IMR-90 (cell line): ENCODE measurements around the gene RASIP1. TPM values are rescaled to one million over a fixed set of nuclear protein-coding genes. Genes with fewer than 3 reads are reported as not detected.

Source experiments
- ATAC-seq: fragments of 200-7000 bp; cut with Tn5 transposase; 2 replicates; pipeline ENCODE4 v1.9.1; 2020; ENCODE audit warnings: low read depth, mild to moderate bottlenecking, moderate library complexity
- BruUV-seq: library from RNA; stranded (reverse); fragments of 400-500 nt; replicated peaks from 2 replicates; lab custom pipeline; 2021; lab: Mats Ljungman, UMichigan
- CTCF ChIA-PET: fragments of 300-600 bp; formaldehyde crosslinking; extraction: SDS; loops from one replicate; lab custom pipeline; 2021; ENCODE audit warnings: antibody characterized with exemption; lab: Yijun Ruan, JAX
- POLR2A ChIA-PET: fragments of 300-600 bp; sonication (Branson Sonifier 250); formaldehyde crosslinking; loops from one replicate; lab custom pipeline; 2022; ENCODE audit warnings: antibody characterized with exemption; ENCODE audit not compliant: unreplicated experiment; lab: Charles Lee
- DNase-seq: peaks from one replicate; pipeline ENCODE4 v3.0.0; 2013
- H2AFZ ChIP-seq: replicated peaks from 2 replicates; pipeline ENCODE3; 2013; ENCODE audit warnings: low read length, mild to moderate bottlenecking; ENCODE audit not compliant: poor library complexity
- H2AK5ac ChIP-seq: 2 replicates; pipeline ENCODE4 v1.6.1; 2013; ENCODE audit warnings: low read depth, low read length, inconsistent platforms
- H2AK9ac ChIP-seq: replicated peaks from 2 replicates; pipeline ENCODE3; 2013; ENCODE audit warnings: mild to moderate bottlenecking, low read depth, low read length, moderate library complexity; ENCODE audit not compliant: poor library complexity
- H2BK120ac ChIP-seq: 2 replicates; pipeline ENCODE4 v1.6.1; 2013; ENCODE audit warnings: low read depth, low read length, inconsistent platforms
- H2BK15ac ChIP-seq: 3 replicates; pipeline ENCODE4 v1.6.1; 2013; ENCODE audit warnings: low read depth, low read length, inconsistent platforms
- H2BK20ac ChIP-seq: 2 replicates; pipeline ENCODE4 v1.6.1; 2013; ENCODE audit warnings: low read depth, mild to moderate bottlenecking, inconsistent platforms, low read length, moderate library complexity
- H2BK5ac ChIP-seq: 2 replicates; pipeline ENCODE4 v1.6.1; 2013; ENCODE audit warnings: mild to moderate bottlenecking, low read depth, low read length, inconsistent platforms; ENCODE audit not compliant: poor library complexity, severe bottlenecking
- H3K14ac ChIP-seq: replicated peaks from 2 replicates; pipeline ENCODE4 v1.6.1; 2013; ENCODE audit warnings: low read depth, low read length, inconsistent platforms
- H3K18ac ChIP-seq: 2 replicates; pipeline ENCODE4 v1.6.1; 2013; ENCODE audit warnings: low read depth, low read length, control low read depth
- H3K23ac ChIP-seq: 2 replicates; pipeline ENCODE4 v1.6.1; 2013; ENCODE audit warnings: low read depth, low read length, inconsistent platforms
- H3K27ac ChIP-seq: 2 replicates; pipeline ENCODE4 v1.5.1; 2013; ENCODE audit warnings: mild to moderate bottlenecking, control low read depth, low read length; ENCODE audit not compliant: insufficient read depth
- H3K27me3 ChIP-seq: 2 replicates; pipeline ENCODE4 v1.6.1; 2013; ENCODE audit warnings: low read length; ENCODE audit not compliant: control insufficient read depth, insufficient read depth
- H3K36me3 ChIP-seq: 2 replicates; pipeline ENCODE4 v1.6.1; 2013; ENCODE audit warnings: low read length, mixed read lengths; ENCODE audit not compliant: control insufficient read depth, insufficient read depth
- H3K4ac ChIP-seq: 2 replicates; pipeline ENCODE4 v1.6.1; 2013; ENCODE audit warnings: low read depth, low read length, inconsistent platforms
- H3K4me1 ChIP-seq: 2 replicates; pipeline ENCODE4 v1.6.1; 2013; ENCODE audit warnings: low read length, mixed read lengths; ENCODE audit not compliant: control insufficient read depth, insufficient read depth
- H3K4me2 ChIP-seq: 2 replicates; pipeline ENCODE4 v1.6.1; 2013; ENCODE audit warnings: low read depth, mild to moderate bottlenecking, control low read depth, low read length, moderate library complexity
- H3K4me3 ChIP-seq: 2 replicates; pipeline ENCODE4 v1.5.1; 2013; ENCODE audit warnings: low read depth, mild to moderate bottlenecking, control low read depth, low read length, moderate library complexity; ENCODE audit not compliant: insufficient read depth
- H3K56ac ChIP-seq: 2 replicates; pipeline ENCODE4 v1.6.1; 2013; ENCODE audit warnings: low read length, inconsistent platforms; ENCODE audit not compliant: insufficient read depth; ENCODE audit errors: extremely low read depth
- H3K79me1 ChIP-seq, 2 experiments: 2 replicates each; pipeline ENCODE4 v1.6.1; 2013; ENCODE audit warnings: low read length in 2 of 2, inconsistent platforms in 1 of 2, low read depth in 1 of 2
- H3K9ac ChIP-seq: 2 replicates; pipeline ENCODE4 v1.6.1; 2013; ENCODE audit warnings: low read depth, low read length, control low read depth
- H3K9me1 ChIP-seq: 2 replicates; pipeline ENCODE4 v1.6.1; 2013; ENCODE audit warnings: low read length, inconsistent platforms; ENCODE audit not compliant: insufficient read depth
- H3K9me3 ChIP-seq: 2 replicates; pipeline ENCODE4 v1.6.1; 2013; ENCODE audit warnings: low read length; ENCODE audit not compliant: control insufficient read depth, insufficient read depth
- H4K20me1 ChIP-seq: 2 replicates; pipeline ENCODE4 v1.6.1; 2013; ENCODE audit warnings: low read length, inconsistent platforms; ENCODE audit not compliant: insufficient read depth
- H4K5ac ChIP-seq: 2 replicates; pipeline ENCODE4 v1.6.1; 2013; ENCODE audit warnings: mild to moderate bottlenecking, low read depth, low read length, control low read depth
- H4K8ac ChIP-seq, 2 experiments: 2 replicates each; pipeline ENCODE4 v1.6.1; 2013; ENCODE audit warnings: low read depth in 2 of 2, low read length in 2 of 2, control low read depth in 1 of 2, inconsistent platforms in 1 of 2
- H4K91ac ChIP-seq: 2 replicates; pipeline ENCODE4 v1.6.1; 2013; ENCODE audit warnings: low read depth, low read length, inconsistent platforms; ENCODE audit not compliant: insufficient read depth
- BHLHE40 ChIP-seq: fragments of 150-350 bp; IDR thresholded peaks from 2 replicates; pipeline ENCODE4 v1.6.1; 2016; ENCODE audit warnings: mild to moderate bottlenecking, low read depth, low read length
- CEBPB ChIP-seq: IDR thresholded peaks from 2 replicates; pipeline ENCODE4 v1.6.1; 2012; ENCODE audit warnings: low read depth, low read length, improper control_type of control experiment
- CHD1 ChIP-seq: IDR thresholded peaks from 2 replicates; pipeline ENCODE4 v1.6.1; 2012; ENCODE audit warnings: low read depth, low read length, improper control_type of control experiment
- ELK1 ChIP-seq: fragments of 150-350 bp; IDR thresholded peaks from 2 replicates; pipeline ENCODE4 v1.6.1; 2016; ENCODE audit warnings: low read depth, mild to moderate bottlenecking, low read length, moderate library complexity, borderline replicate concordance
- FOS ChIP-seq: fragments of 150-350 bp; IDR thresholded peaks from 2 replicates; pipeline ENCODE4 v1.6.1; 2016; ENCODE audit warnings: low read depth, low read length
- MAFK ChIP-seq: IDR thresholded peaks from 2 replicates; pipeline ENCODE4 v1.6.1; 2012; ENCODE audit warnings: low read depth, low read length, improper control_type of control experiment
- MAZ ChIP-seq: IDR thresholded peaks from 2 replicates; pipeline ENCODE4 v1.6.1; 2012; ENCODE audit warnings: low read depth, mild to moderate bottlenecking, low read length, improper control_type of control experiment, moderate library complexity, borderline replicate concordance
- MXI1 ChIP-seq: IDR thresholded peaks from 2 replicates; pipeline ENCODE4 v1.6.1; 2012; ENCODE audit warnings: low read depth, mild to moderate bottlenecking, low read length, moderate library complexity, borderline replicate concordance
- NFE2L2 ChIP-seq: fragments of 150-350 bp; IDR thresholded peaks from 2 replicates; pipeline ENCODE4 v1.6.1; 2016; ENCODE audit warnings: low read depth, mild to moderate bottlenecking, low read length
- POLR2A ChIP-seq: IDR thresholded peaks from 2 replicates; pipeline ENCODE4 v1.6.1; 2012; ENCODE audit warnings: mild to moderate bottlenecking, low read depth, low read length
- RAD21 ChIP-seq: IDR thresholded peaks from 2 replicates; pipeline ENCODE4 v1.6.1; 2012; ENCODE audit warnings: low read length, improper control_type of control experiment
- RCOR1 ChIP-seq: IDR thresholded peaks from 2 replicates; pipeline ENCODE4 v1.6.1; 2012; ENCODE audit warnings: mild to moderate bottlenecking, low read length, improper control_type of control experiment; ENCODE audit not compliant: insufficient replicate concordance
- RFX5 ChIP-seq: IDR thresholded peaks from 2 replicates; pipeline ENCODE4 v1.8.0; 2012; ENCODE audit warnings: low read depth, mild to moderate bottlenecking, low read length, moderate library complexity
- SMC3 ChIP-seq: fragments of 150-350 bp; IDR thresholded peaks from 2 replicates; pipeline ENCODE4 v1.6.1; 2016; ENCODE audit warnings: low read depth, mild to moderate bottlenecking, antibody characterized with exemption, low read length, moderate library complexity
- USF2 ChIP-seq: fragments of 150-350 bp; IDR thresholded peaks from 2 replicates; pipeline ENCODE4 v1.6.1; 2017; ENCODE audit warnings: mild to moderate bottlenecking, antibody characterized with exemption, low read length, low read depth
- WGBS, 2 experiments: methylation state at CpG; one replicate each; pipeline versions ENCODE4 v1.1.5 to v1.1.7; 2013; ENCODE audit warnings: missing lambda C conversion rate in 2 of 2; ENCODE audit not compliant: insufficient read length in 1 of 2; ENCODE audit errors: extremely low coverage in 2 of 2; 5-methylcytosine and 5-hydroxymethylcytosine counted together
- dilution Hi-C: fragments of 300-500 bp; cut with HindIII; formaldehyde crosslinking; loops from one replicate; pipeline ENCODE4 v1.14.3; 2018; ENCODE audit warnings: low sequenced_read_pairs; ENCODE audit not compliant: unreplicated experiment
- in situ Hi-C: fragments of 300-500 bp; cut with MboI; formaldehyde crosslinking; loops from 3 replicates; pipeline ENCODE4 v1.14.3; 2019; ENCODE audit warnings: low sequenced_read_pairs, inconsistent platforms, mixed read lengths
- intact Hi-C: fragments of 100-400 bp; cut with micrococcal nuclease; formaldehyde crosslinking; loops from 2 replicates; pipeline ENCODE4 v1.10.0; 2022
- polyA plus RNA-seq, 3 experiments: library from polyadenylated mRNA; depleted of rRNA; stranded (reverse); fragments of >200 nt; gene quantifications; 2 replicates each; pipeline ENCODE4 v1.2.3, GENCODE V29; 2012; ENCODE audit warnings: low replicate concordance in 1 of 3
- total RNA-seq: library from RNA; depleted of rRNA; stranded (reverse); fragments of >200 nt; gene quantifications from 2 replicates; pipeline ENCODE4 v1.2.3, GENCODE V29; 2012
- TF ChIP-seq, protein P1 (sequence below): conservative IDR thresholded peaks from 2 replicates; pipeline ENCODE4 v1.5.1; 2012; ENCODE audit warnings: mild to moderate bottlenecking, low read depth, low read length, improper control_type of control experiment

Gene RASIP1
- total and polyA plus RNA-seq, 2 of the 4 experiments (the other 2 are of a cell fraction) = 0.18 to 0.51 TPM

DNA sequence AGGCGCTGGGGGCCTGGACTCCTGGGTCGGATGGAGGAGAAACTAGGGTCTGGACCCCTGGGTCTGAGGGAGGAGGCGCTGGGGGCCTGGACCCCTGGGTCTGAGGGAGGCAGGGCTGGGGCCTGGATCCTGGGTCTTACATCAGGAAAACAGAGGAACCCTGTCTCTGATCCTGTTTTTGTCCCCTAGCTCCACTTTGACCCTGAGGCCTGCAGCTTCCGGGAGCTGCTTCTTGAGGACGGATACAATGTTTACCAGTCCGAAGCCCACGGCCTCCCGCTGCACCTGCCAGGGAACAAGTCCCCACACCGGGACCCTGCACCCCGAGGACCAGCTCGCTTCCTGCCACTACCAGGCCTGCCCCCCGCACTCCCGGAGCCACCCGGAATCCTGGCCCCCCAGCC, 17.3 kb upstream of the RASIP1 start:
- CTCF ChIA-PET = no interaction called here
- H3K56ac ChIP-seq = no peak overlapping the region
- DNase-seq = no peak
- WGBS, 2 experiments = no CpG with 5 or more reads among the region's 14 CpGs
- POLR2A ChIA-PET = no interaction called here
- no peak overlapping the region for H3K4ac ChIP-seq
- intact Hi-C loops (no loop called here), in situ Hi-C loops (no loop called here), dilution Hi-C loops (no loop called here)
- H3K27ac ChIP-seq = no peak overlapping the region
- H3K36me3 ChIP-seq = no peaks in the 10 kb centered on the region
- BruUV-seq = no TSS peak
- TF ChIP-seq RFX5 (no peak), POLR2A (no peak), BHLHE40 (no peak), MAZ (no peak), USF2 (no peak), RCOR1 (no peak), MXI1 (no peak), NFE2L2 (no peak), CEBPB (no peak), ELK1 (no peak), FOS (no peak), RAD21 (no peak), SMC3 (no peak), CHD1 (no peak), MAFK (no peak)
- TF ChIP-seq, protein P1, sequence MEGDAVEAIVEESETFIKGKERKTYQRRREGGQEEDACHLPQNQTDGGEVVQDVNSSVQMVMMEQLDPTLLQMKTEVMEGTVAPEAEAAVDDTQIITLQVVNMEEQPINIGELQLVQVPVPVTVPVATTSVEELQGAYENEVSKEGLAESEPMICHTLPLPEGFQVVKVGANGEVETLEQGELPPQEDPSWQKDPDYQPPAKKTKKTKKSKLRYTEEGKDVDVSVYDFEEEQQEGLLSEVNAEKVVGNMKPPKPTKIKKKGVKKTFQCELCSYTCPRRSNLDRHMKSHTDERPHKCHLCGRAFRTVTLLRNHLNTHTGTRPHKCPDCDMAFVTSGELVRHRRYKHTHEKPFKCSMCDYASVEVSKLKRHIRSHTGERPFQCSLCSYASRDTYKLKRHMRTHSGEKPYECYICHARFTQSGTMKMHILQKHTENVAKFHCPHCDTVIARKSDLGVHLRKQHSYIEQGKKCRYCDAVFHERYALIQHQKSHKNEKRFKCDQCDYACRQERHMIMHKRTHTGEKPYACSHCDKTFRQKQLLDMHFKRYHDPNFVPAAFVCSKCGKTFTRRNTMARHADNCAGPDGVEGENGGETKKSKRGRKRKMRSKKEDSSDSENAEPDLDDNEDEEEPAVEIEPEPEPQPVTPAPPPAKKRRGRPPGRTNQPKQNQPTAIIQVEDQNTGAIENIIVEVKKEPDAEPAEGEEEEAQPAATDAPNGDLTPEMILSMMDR = no peak
- no peak overlapping the region for H3K14ac ChIP-seq
- no peak overlapping the region for H2AFZ ChIP-seq
- H2AK5ac ChIP-seq = no peak overlapping the region
- no peak overlapping the region for H2AK9ac ChIP-seq
- H4K20me1 ChIP-seq = no peaks in the 10 kb centered on the region
- no peaks in the 10 kb centered on the region for H3K9me1 ChIP-seq
- no peaks in the 10 kb centered on the region for H3K79me1 ChIP-seq
- no peak overlapping the region for H2BK120ac ChIP-seq
- no peak overlapping the region for H4K5ac ChIP-seq
- no peak overlapping the region for H3K4me2 ChIP-seq
- H3K9me3 ChIP-seq = no peaks in the 10 kb centered on the region
- no peak overlapping the region for H3K18ac ChIP-seq
- no peak overlapping the region for H4K8ac ChIP-seq
- no peak for ATAC-seq
- H2BK15ac ChIP-seq = no peak overlapping the region
- H2BK20ac ChIP-seq = no peak overlapping the region
- no peak overlapping the region for H4K91ac ChIP-seq
- peaks cover 34% of the 10 kb centered on the region for H3K27me3 ChIP-seq
- no peak overlapping the region for H3K9ac ChIP-seq
- no peak overlapping the region for H3K23ac ChIP-seq
- H3K4me1 ChIP-seq = peaks cover 2% of the 10 kb centered on the region; the same call in 1 of the 2 replicates
- no peak overlapping the region for H3K4me3 ChIP-seq
- no peak overlapping the region for H2BK5ac ChIP-seq
